Caco-2 (cell line): ENCODE results near the gene CNOT1. TPM values are rescaled to one million over a fixed set of nuclear protein-coding genes. Genes with fewer than 3 reads are reported as not detected.
"Not testable (repeated sequence)": the region's sequence is repeated elsewhere in the genome, so short reads cannot be mapped to it uniquely, and the experiment has no call there.

ENCODE experiments used
- BruUV-seq: library from RNA; stranded (reverse); fragments of 400-500 nt; replicated peaks from 2 replicates; lab custom pipeline; 2021; lab: Mats Ljungman, UMichigan
- CTCF ChIA-PET: fragments of 300-600 bp; sonication (Branson Sonifier 250); formaldehyde crosslinking; loops from one replicate; lab custom pipeline; 2022; ENCODE audit warnings: antibody characterized with exemption; lab: Charles Lee
- POLR2A ChIA-PET: fragments of 300-600 bp; sonication (Branson Sonifier 250); formaldehyde crosslinking; loops from one replicate; lab custom pipeline; 2022; ENCODE audit warnings: antibody characterized with exemption; lab: Charles Lee
- DNase-seq, 2 experiments: peaks; one replicate each; pipeline versions ENCODE4 v3.0.0 to v3.0.0-alpha.2; 2020 to 2022
- H3K27me3 ChIP-seq: replicated peaks from 2 replicates; pipeline ENCODE4 v1.6.0; 2011; ENCODE audit warnings: low read length; ENCODE audit not compliant: control insufficient read depth, insufficient read depth
- H3K36me3 ChIP-seq: 2 replicates; pipeline ENCODE4 v1.5.1; 2011; ENCODE audit warnings: low read length; ENCODE audit not compliant: control insufficient read depth, insufficient read depth
- H3K4me1 ChIP-seq: fragments of 250-450 bp; sonication (Bioruptor Pico); 2 replicates; pipeline ENCODE4 v1.5.1; 2020; ENCODE audit warnings: mild to moderate bottlenecking
- H3K4me3 ChIP-seq: 2 replicates; pipeline ENCODE4 v1.5.1; 2011; ENCODE audit warnings: low read depth, mild to moderate bottlenecking, control low read depth, low read length
- H3K9me3 ChIP-seq: fragments of 250-450 bp; sonication (Bioruptor Pico); 2 replicates; pipeline ENCODE4 v1.5.1; 2020; ENCODE audit warnings: mild to moderate bottlenecking, moderate library complexity
- H3K27ac Mint-ChIP-seq: one replicate; pipeline ENCODE4 v1.8.0; 2022; ENCODE audit warnings: mixed read lengths; ENCODE audit not compliant: unreplicated experiment
- H3K27me3 Mint-ChIP-seq: one replicate; pipeline ENCODE4 v1.8.0; 2022; ENCODE audit warnings: mixed read lengths; ENCODE audit not compliant: insufficient read depth, unreplicated experiment
- H3K36me3 Mint-ChIP-seq: one replicate; pipeline ENCODE4 v1.8.0; 2022; ENCODE audit warnings: mild to moderate bottlenecking, mixed read lengths; ENCODE audit not compliant: insufficient read depth, unreplicated experiment
- H3K4me1 Mint-ChIP-seq: one replicate; pipeline ENCODE4 v1.8.0; 2022; ENCODE audit warnings: low read depth, mixed read lengths; ENCODE audit not compliant: unreplicated experiment
- H3K4me3 Mint-ChIP-seq: one replicate; pipeline ENCODE4 v1.8.0; 2022; ENCODE audit warnings: mild to moderate bottlenecking, moderate library complexity, mixed read lengths; ENCODE audit not compliant: unreplicated experiment
- H3K9me3 Mint-ChIP-seq: one replicate; pipeline ENCODE4 v1.8.0; 2022; ENCODE audit warnings: mixed read lengths; ENCODE audit not compliant: unreplicated experiment
- intact Hi-C: fragments of 100-400 bp; cut with micrococcal nuclease; formaldehyde crosslinking; loops from one replicate; pipeline ENCODE4 v1.10.0; 2022; ENCODE audit not compliant: unreplicated experiment
- total RNA-seq: library from RNA; stranded (reverse); gene quantifications from 2 replicates; pipeline ENCODE4 v1.2.3, GENCODE V29; 2022
- TF ChIP-seq, protein P1 (sequence below), 2 experiments: fragments of 200-600 bp in 1 of 2; IDR thresholded peaks; 1 replicate in 1 of 2; 2 replicates in 1 of 2; pipeline versions ENCODE4 v1.5.1 to v1.8.0; 2011 to 2022; ENCODE audit warnings: antibody characterized with exemption in 1 of 2, control low read depth in 1 of 2, inconsistent platforms in 1 of 2, low read depth in 1 of 2, low read length in 1 of 2, mild to moderate bottlenecking in 1 of 2, moderate library complexity in 1 of 2; ENCODE audit not compliant: insufficient read depth in 1 of 2, severe bottlenecking in 1 of 2, unreplicated experiment in 1 of 2

The CNOT1 gene
- total RNA-seq, 1 experiment from 2014 or later = 413 TPM

- Histone ChIP-seq H3K4me1 (no peaks in the 10 kb centered on the region), H3K27me3 (no peaks in the 10 kb centered on the region), H3K9me3 (no peaks in the 10 kb centered on the region), H3K4me3 (no peak overlapping the region), H3K36me3 (peaks cover 4% of the 10 kb centered on the region)
- Mint-ChIP-seq H3K27ac (no peak overlapping the region), H3K9me3 (no peaks in the 10 kb centered on the region), H3K4me3 (no peak overlapping the region), H3K27me3 (no peaks in the 10 kb centered on the region), H3K36me3 (peaks cover 100% of the 10 kb centered on the region), H3K4me1 (no peaks in the 10 kb centered on the region)
- BruUV-seq = no TSS peak
- intact Hi-C loops = no loop called here
- DNase-seq = no peak
- TF ChIP-seq, protein P1, sequence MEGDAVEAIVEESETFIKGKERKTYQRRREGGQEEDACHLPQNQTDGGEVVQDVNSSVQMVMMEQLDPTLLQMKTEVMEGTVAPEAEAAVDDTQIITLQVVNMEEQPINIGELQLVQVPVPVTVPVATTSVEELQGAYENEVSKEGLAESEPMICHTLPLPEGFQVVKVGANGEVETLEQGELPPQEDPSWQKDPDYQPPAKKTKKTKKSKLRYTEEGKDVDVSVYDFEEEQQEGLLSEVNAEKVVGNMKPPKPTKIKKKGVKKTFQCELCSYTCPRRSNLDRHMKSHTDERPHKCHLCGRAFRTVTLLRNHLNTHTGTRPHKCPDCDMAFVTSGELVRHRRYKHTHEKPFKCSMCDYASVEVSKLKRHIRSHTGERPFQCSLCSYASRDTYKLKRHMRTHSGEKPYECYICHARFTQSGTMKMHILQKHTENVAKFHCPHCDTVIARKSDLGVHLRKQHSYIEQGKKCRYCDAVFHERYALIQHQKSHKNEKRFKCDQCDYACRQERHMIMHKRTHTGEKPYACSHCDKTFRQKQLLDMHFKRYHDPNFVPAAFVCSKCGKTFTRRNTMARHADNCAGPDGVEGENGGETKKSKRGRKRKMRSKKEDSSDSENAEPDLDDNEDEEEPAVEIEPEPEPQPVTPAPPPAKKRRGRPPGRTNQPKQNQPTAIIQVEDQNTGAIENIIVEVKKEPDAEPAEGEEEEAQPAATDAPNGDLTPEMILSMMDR (IDR thresholded peaks at IDR 0.05; ENCODE audit: insufficient read depth in 1 of 2, low read depth in 1 of 2, low read length in 1 of 2, severe bottlenecking in 1 of 2, unreplicated experiment in 1 of 2) = no peak
- ChIA-PET POLR2A (no interaction called here), CTCF (no interaction called here)
Observed at GRCh38 chr16:58574895-58575294, 54.7 kb downstream of the CNOT1 start.

- CTCF ChIA-PET, H3K4me3 Mint-ChIP-seq, H3K4me1 ChIP-seq, H3K9me3 ChIP-seq, intact Hi-C loops, H3K27me3 Mint-ChIP-seq, DNase-seq, H3K4me1 Mint-ChIP-seq, H3K27me3 ChIP-seq, H3K36me3 ChIP-seq, H3K4me3 ChIP-seq, BruUV-seq, H3K27ac Mint-ChIP-seq, H3K9me3 Mint-ChIP-seq: not testable (repeated sequence)
- peaks cover 88% of the 10 kb centered on the region for H3K36me3 Mint-ChIP-seq
- POLR2A ChIA-PET = interaction anchor here (0.6 kb wide), 1 partner anchor 231 kb away, joined by 4 read pairs; no protein-coding TSS in a partner anchor
Observed at GRCh38 chr16:58565697-58566096, 63.9 kb downstream of the CNOT1 start.

GRCh38 chr16:58563775-58564174, 65.9 kb downstream of the CNOT1 start:
- Mint-ChIP-seq H3K27ac (no peak overlapping the region), H3K4me1 (peaks cover 7% of the 10 kb centered on the region), H3K4me3 (no peak overlapping the region), H3K9me3 (no peaks in the 10 kb centered on the region), H3K36me3 (peaks cover 88% of the 10 kb centered on the region), H3K27me3 (no peaks in the 10 kb centered on the region)
- Histone ChIP-seq H3K27me3 (no peaks in the 10 kb centered on the region), H3K4me3 (no peak overlapping the region), H3K36me3 (peaks cover 5% of the 10 kb centered on the region), H3K9me3 (no peaks in the 10 kb centered on the region), H3K4me1 (no peaks in the 10 kb centered on the region)
- CTCF ChIA-PET = interaction anchor here (0.6 kb wide), 1 partner anchor 97 kb away, joined by 3 read pairs; no protein-coding TSS in a partner anchor
- POLR2A ChIA-PET = no interaction called here
- no peak for DNase-seq
- intact Hi-C loops = no loop called here
- BruUV-seq = no TSS peak
- TF ChIP-seq, protein P1 (IDR thresholded peaks at IDR 0.05; ENCODE audit: insufficient read depth in 1 of 2, low read depth in 1 of 2, low read length in 1 of 2, severe bottlenecking in 1 of 2, unreplicated experiment in 1 of 2) = no peak
